M059J (cell line): ENCODE measurements around the gene LSM5. TPM values are rescaled to one million over a fixed set of nuclear protein-coding genes. Genes with fewer than 3 reads are reported as not detected.

Source experiments
- DNase-seq: peaks from one replicate; pipeline ENCODE4 v3.0.0-alpha.2; 2012; ENCODE audit warnings: low read depth
- total RNA-seq: library from RNA; depleted of rRNA; stranded (reverse); fragments of >200 nt; shearing (Covaris generic); gene quantifications from 2 replicates; pipeline ENCODE4 v1.2.3, GENCODE V29; 2014; rRNA removed

The LSM5 gene
- 41.1 and 65.5 TPM in 2 replicates for total RNA-seq

- DNase-seq, result peak; percentile 95
These were observed at the start of gene LSM5 for GRCh38 chr7:32490127-32490796. TSS of gene LSM5 (minus strand) at chr7:32490380. CDS start at chr7:32490365, 15 bp downstream.

DNA sequence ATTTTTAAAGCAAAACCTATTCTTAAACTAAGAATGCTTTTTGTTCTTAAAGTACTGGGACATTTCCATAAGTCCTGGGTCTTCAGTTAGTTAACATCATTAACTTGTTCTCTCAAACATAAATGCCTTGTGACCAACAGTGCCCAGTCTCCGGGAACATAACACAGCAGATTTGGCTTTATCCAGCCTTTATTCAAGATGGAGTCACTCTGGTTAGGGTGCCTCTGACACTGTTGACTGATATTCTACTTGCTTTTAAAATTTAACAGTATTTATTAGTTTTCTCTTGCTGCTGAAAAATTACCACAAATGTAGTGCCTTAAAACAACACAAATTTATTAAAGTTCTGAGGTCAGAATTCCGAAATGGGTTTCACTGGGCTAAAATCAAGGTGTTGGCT lies 49.2 kb upstream of the LSM5 start:
- DNase-seq, result no peak

- DNase-seq, result no peak
These were observed 47.6 kb upstream of the LSM5 start for GRCh38 chr7:32537760-32538159.

GRCh38 chr7:32536585-32536984 lies 46.4 kb upstream of the LSM5 start:
- peak; percentile 93 for DNase-seq

- DNase-seq, result peak; percentile 8
These were observed 45.8 kb upstream of the LSM5 start for GRCh38 chr7:32536016-32536415.

DNA sequence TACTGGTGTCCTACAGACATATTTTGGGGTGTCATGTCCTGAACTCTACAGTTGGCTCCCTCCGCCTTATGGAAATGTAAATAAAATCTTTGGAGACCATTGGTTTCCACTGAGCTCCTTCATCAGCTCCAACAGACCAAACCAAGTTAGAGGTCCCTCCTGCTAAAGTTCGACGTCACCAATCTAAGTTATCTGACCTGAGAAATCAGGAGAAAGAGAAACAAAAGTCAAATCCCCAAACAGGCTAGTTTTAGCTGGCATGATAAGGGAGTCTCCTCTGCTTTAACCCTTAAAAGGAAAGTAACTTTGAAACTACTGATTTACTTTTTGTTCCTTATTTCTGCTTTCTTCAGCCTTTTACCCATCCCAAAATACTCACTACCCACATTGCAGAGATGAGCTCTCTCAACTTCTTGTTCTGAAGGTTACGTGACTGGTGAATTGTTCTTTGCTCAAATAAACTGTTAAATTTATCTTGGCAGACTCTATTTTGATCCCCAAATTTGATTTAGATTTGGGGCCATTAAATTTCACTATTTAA lies 45.1 kb upstream of the LSM5 start:
- no peak for DNase-seq

- DNase-seq, result no peak
These were observed 43.3 kb upstream of the LSM5 start for GRCh38 chr7:32533276-32534029.

- DNase-seq, result no peak
These were observed 42.5 kb upstream of the LSM5 start for GRCh38 chr7:32532716-32533115.

DNA sequence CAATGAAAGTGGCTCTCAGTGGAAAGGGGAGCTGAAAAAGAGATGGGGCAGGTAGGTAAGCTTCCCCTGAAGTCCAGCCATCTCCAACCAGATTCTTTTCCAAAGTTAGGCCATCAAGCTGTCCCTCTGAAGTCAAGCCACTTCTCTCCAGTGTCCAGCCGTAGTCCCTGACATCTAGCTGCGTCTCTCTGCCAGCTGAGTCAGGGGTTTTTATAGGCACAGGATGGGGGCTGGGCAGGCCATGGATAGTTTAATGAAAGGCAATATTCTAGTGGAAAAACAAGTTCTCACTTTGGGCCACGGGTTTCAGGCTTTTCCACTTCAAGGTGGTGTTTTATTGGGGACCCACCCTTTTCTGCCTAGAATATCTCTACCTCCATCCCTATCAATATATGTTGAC lies 41.9 kb upstream of the LSM5 start:
- no peak for DNase-seq

DNA sequence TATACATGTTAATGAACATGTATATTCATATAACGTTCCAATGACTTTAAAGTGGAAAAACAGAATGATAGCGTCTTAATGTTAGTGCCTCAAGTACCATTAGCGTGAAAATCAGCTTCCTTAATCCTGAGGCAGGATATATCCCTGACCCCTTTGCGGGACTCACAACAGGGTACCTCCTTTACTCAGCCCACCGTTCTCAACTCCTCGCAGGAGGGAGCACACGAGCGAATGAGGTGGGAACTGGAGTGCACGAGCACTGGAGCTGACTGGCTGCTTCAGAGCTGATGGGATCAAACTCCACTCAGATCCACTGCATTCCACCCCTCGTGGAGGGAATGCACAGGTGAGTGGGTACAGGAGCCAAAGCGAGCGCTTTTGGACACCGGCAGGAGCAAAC lies 41.2 kb upstream of the LSM5 start:
- no peak for DNase-seq

- no peak for DNase-seq
These were observed 35.7 kb upstream of the LSM5 start for GRCh38 chr7:32525839-32526238.

DNA sequence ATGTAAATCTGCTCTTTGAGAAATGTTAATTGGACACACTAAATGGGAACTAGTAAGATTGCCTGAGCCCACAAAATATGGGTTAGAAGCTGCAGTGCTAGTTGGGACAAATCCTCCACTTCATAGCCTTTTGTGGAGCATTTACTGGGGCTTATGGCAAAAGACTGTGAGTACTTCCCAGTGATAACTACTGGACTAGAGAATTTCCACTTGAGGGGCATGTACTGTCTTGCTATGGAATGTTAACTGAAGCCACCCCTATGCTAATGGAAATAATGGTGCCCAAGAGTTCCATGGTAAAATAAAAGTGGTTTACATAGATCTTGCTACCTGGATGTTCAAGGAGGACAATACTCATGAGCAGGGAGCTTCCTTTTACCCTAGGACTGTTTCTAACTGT lies 34.5 kb upstream of the LSM5 start:
- DNase-seq, result no peak

- DNase-seq, result peak; percentile 27
These were observed 32.8 kb upstream of the LSM5 start for GRCh38 chr7:32522746-32523530.

DNA sequence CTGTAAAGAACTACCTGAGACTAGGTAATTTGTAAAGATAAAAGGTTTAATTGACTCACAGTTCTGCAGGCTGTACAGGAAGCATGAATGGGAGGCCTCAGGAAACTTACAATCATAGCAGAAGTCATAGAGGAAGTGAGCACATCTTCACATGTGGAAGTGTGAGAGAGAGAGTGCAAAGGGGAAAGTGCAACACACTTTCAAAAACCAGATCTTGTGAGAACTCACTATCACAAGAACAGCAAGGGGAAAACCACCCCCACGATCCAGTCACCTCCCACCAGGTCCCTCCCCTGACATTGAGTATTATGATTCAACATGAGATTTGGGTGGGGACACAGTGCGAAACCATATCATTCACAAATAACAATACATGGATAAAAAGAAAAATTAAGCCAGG lies 29.6 kb upstream of the LSM5 start:
- DNase-seq, result no peak

GRCh38 chr7:32518534-32519140 lies 28.5 kb upstream of the LSM5 start:
- DNase-seq, result peak; percentile 75

DNA sequence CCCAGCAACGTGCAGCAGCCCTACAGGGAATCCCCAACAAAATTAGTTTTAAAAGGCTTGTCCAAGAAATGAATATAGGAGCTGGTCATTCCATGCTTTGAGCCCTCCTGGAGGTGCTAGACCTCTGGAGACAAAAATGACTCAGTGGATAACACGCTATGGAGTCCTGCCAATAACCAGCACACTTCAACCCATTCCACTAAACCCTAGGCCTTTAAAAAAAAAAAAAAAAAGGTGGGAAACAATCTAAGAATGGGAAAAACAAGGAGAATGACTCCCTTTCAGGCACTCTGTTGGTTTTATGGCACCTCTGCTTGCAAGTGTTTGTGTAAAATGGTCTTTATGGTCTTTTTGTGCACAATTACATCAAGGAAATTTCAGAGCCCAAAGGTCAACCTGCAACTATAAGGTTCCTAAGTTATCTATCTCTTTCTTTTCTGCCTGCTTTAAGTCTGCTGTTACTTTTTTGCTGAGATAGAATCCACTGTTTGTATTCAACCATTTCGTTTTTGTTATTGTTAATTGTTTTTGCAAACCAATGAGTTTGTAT lies 26.4 kb upstream of the LSM5 start:
- DNase-seq, result peak; percentile 37

DNA sequence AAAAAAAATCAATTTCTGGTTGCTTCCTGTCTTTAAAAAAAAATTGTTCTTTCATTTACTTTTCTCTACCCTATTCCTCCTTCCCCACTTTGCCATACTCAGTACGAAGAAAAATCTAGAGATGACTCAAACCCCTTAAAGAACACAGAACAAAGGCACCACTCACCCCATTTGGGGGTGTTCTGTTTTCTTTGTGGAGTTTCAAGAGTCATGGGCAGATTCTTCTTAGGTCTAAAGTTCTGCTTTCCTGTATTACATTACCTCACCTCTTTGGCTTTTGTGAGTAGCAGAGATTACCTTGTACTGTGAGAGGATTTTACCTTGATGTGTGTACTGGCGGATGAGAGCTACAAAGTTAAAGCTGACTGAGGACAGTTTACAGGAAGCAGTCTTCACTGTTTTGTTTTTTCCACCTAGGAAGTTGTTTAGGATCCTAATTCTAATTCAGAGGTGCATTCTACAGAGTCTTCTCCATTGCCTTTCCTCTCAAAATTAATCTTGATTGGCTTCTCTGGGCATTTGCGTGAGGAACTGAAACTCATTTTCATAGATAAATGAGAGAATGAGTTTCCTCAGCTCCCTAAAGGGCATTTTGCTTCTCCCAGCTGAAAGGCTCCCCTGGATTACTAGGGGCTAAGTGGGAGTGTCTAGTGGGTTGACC lies 25.8 kb upstream of the LSM5 start:
- DNase-seq, result no peak

- no peak for DNase-seq
These were observed 23.0 kb upstream of the LSM5 start for GRCh38 chr7:32513210-32513609.

GRCh38 chr7:32511791-32512190 lies 21.6 kb upstream of the LSM5 start:
- DNase-seq, result no peak

- DNase-seq, result peak; percentile 63
These were observed 17.2 kb upstream of the LSM5 start for GRCh38 chr7:32507414-32507813.
